CD4-positive, alpha-beta T cell treated with Interleukin-15 for 1 hour (primary cell): Measurements from ENCODE around the gene ZNF827.

ENCODE experiments used
- DNase-seq: peaks from one replicate; pipeline ENCODE4 v3.0.0-alpha.2; 2020

ZNF827 gene

DNA sequence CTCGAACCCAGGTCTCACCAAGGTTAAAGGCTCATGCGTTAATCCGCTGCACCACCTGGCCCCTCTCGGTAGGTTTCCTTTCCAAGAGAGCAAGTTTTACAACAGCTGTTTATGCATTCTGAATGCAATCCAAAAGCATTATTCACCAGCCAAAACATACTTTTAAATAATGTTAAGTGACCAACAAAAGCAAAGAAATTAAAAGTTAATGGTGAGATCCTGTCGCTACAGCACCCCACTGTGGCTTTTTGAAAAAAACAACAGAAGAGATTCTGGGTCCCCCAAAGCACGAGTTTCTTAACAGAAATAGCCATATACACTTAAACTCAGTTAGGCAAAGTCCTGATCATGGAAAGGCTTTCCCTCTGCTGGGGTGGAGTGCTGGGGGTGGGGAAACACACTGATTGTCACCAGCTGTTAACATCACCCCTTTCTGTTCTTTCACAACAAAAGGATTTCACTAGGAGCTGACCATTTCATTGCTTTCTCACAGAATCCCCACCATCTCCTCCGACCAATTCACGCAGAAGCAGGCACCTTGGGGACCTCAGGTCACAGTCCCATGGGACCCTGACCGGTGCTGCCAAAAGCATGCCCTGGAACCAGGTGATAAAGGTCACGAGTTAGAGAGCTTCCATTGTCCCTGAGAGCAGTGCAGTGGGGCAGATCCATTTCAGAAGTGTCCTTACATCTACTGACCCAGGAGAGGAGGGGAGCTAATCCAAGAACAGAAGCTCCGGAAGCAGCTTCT lies 51.2 kb downstream of the ZNF827 start:
- no peak for DNase-seq

- DNase-seq, result no peak
Observed at GRCh38 chr4:145886871-145887240, 51.8 kb downstream of the ZNF827 start.

DNA sequence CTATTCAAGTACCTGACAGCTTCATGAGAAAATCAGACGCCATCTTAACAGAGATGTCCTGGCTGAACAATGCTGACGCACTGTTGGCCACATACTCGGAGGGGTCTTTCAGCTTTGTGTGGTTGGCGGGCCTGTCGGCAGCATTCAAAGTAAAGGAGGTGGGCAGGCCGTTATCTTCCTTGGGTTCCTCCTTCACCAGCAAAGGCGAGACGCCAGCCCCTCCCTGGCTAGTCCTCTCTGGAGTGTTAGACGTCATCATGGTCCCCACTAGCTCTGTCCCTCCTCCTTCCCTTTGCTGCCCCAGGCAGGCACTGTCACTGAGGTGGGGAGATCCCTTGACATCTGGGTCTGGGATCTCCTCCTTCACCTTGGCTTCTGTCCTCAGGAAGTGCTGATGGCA lies 53.0 kb downstream of the ZNF827 start:
- no peak for DNase-seq

- DNase-seq, result no peak
Observed at GRCh38 chr4:145884775-145885174, 53.8 kb downstream of the ZNF827 start.

DNA sequence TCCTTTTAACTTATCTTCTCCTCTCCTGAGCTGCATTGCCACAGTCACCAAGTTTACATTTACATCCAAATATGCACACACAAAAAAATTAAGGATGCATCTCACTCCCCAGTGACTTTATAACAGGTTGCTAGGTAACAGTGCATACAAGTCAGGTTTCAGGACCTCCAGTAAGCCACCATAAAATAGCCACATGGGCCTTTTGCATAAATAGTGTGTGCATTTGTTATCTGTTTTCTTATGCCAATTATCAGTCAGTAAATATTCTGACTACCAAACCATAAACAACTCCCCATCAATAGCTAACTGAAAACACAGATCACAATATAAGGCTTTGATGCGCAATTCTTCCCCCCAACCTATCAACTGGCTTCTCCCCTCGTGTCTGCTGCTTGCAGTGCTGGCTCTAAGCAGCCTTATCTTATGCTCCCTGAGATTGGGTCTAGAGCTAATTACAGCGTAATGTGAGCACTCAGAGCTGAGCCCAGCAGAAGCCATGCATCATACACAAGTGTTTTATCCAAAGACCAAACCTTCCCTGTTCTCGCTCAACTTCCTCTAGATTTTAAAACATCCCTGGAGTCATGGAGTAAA lies 55.4 kb downstream of the ZNF827 start:
- DNase-seq, result no peak

- DNase-seq, result no peak
Observed at GRCh38 chr4:145882604-145883003, 56.0 kb downstream of the ZNF827 start.

DNA sequence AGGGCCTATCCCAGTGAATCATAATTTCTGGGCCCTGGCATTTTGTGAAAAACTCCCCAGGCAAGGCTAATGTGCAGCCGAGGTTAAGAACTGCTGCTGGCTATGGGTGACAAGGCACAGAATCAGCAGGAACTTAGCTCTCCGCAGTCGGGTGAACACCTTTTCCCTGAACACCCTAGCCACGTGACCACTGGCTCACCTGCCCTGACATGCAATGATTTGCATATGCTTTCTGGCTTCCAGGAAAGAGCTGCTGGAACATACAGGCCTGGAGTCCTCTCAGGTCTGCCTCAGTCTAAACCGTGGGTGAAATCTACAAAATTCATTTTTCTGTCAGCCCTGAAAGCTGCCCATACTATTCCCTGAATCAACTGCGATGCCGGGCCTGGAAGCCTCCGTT lies 56.6 kb downstream of the ZNF827 start:
- no peak for DNase-seq

DNA sequence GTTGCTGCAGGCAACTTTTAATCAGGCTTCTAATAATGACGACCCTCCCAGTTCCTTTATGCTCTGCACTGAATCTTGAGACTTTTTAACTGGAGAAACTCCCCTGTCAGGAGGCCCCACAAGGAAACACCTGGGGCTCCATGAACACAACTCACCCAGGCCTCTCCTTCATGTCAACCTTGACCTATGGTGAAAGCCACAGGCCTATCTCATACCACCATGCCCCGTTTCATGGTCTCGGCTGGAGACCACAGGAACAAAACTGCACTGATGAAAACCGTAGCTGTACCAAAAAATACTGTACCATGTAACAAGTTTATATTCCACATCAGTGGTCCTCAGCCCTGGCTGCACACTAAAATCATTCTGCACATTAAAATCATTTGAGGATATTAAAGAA lies 57.0 kb downstream of the ZNF827 start:
- no peak for DNase-seq

GRCh38 chr4:145880355-145880960 lies 58.2 kb downstream of the ZNF827 start:
- DNase-seq, result no peak

DNA sequence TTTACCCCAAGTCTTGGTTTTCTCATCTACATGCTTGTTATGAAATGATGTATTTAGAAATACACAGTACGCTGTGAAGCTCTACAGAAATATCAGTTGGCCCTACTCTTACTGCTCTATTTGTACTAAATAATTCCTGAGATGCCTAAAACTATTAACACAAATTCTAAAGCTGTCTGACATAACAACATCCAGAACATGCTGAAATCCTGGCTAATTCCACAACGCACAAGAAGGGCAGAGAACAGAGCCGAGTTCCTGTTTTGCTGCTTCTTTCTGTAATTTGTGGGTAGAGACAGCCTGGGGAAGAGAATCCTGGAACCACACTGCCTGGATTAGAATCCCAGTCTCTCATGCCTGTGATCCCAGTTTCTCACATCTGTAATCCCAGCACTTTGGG lies 59.0 kb downstream of the ZNF827 start:
- no peak for DNase-seq

DNA sequence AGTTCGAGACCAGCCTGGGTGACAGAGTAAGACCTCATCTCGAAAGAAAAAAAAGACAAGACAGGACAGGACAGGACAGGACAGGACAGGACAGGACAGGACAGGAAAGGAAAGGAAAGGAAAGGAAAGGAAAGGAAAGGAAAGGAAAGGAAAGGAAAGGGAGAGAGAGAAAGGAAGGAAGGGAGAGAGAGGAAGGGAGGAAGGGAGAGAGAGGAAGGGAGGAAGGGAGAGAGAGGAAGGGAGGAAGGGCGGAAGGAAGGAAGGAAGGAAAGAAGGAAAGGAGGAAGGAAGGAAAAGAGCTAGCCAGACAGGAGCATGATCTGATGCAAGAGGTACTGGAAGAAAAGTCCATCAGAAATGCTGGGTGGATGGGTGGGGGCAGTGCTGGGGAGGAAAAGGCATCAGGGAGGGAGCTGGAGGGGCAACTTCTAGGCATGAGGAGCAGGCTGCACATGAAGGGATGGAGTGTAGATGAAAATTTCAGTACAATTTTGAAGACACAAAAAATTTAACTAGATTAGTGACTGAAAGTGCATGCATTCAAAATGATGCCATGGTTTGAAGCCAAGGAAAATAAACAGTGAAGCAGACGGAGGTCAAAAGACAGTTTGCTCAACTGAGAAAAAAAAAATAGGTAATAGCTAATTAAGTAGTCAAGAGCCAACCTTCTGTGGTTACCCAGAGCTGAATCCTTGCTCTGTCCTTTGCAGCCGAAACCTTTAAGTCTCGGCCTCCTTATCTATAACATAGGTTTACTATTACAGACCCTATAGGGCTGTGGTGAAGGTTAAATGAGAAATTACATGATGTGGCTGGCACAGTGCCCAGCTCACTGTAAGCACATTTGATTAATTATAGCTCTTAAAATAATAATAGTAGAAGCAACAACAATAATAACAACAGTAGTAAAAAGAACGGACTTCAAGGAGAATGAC lies 59.9 kb downstream of the ZNF827 start:
- DNase-seq, result no peak

- DNase-seq, result no peak
Observed at GRCh38 chr4:145876531-145877180, 62.0 kb downstream of the ZNF827 start.

DNA sequence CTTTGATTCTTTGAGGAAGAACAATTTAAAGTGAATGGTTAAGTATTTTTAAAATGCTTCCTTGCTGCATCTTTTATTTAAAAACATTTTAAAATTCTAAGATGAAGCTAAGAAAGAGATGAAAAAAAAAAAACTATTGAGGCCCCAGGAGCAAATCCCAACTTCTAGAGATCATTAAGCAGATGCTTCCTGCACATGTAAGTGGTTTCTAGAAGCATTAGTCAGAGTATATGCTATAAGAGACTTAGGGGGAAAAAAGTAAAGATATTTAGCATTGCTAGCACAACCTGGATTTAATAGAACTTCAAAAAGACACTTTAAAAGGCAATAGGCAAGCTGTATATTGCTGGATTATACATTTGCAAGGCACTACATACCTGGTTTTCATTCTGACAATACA lies 64.7 kb downstream of the ZNF827 start:
- no peak for DNase-seq

GRCh38 chr4:145871209-145871608 lies 67.4 kb downstream of the ZNF827 start:
- no peak for DNase-seq

DNA sequence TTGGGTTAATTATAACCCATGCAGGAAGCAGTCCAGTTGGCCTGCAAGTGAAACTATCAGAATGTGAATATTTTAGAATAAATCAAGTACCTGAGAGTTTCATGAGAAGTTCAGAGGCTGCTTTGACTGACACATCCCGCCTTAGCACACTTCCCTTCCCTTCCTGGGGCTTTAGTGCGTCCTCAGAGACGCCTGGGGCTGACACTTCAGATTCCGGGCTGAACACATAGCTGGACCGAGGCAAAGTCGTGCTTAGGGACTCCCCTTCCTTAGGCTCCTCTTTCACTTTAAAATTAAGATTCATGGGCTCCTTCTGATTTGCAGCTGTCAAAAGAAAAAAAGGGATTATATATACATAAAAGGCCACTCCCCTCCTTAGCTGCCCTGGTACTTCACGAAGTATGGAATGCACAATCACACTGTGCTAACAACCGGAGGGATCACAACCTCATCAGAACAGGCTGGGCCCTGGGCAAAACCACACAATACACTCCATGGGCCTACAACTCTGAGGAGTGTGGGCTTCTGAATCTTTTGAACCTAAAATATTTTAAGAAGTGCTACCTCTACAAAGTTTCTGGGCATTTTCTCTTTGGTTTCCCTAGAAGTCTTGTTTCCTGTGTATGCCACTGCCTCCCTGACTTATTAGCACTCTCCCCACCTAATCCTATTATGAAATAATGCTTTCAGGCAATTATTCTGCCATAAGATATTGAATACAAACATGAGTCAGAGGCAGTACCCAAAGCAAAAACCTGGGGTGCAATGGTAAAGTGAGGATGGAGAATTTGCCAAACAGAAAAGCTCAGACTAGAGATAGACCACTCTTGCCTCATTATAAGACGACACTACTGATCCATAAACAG lies 68.2 kb downstream of the ZNF827 start:
- DNase-seq, result no peak

- no peak for DNase-seq
Observed at GRCh38 chr4:145868637-145869409, 69.8 kb downstream of the ZNF827 start.

DNA sequence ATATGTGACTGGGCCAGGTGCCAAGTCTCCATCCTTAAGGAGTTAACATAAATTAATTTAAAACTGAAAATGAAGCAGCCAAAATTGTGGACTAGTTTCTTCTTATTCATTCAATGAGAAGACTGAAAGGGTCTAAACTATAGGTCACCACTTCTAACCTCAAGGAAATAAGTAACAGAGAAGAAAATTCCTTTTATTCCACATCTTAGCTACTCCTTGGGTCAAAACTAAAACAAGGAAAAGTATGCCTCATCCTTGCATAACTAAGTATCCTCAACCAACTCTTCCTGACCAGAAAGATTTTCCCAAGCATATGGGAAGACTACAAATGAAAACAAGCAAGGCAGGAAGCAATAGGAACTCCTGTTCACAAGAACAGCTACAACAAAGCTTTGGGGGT lies 71.2 kb downstream of the ZNF827 start:
- DNase-seq, result no peak

- no peak for DNase-seq
Observed at GRCh38 chr4:145866991-145867390, 71.6 kb downstream of the ZNF827 start.

- no peak for DNase-seq
Observed at GRCh38 chr4:145865274-145865941, 73.2 kb downstream of the ZNF827 start.

- DNase-seq, result no peak
Observed at GRCh38 chr4:145863191-145863590, 75.4 kb downstream of the ZNF827 start.
